ENCODE data around the gene PSTPIP2.

Gene PSTPIP2

DNA sequence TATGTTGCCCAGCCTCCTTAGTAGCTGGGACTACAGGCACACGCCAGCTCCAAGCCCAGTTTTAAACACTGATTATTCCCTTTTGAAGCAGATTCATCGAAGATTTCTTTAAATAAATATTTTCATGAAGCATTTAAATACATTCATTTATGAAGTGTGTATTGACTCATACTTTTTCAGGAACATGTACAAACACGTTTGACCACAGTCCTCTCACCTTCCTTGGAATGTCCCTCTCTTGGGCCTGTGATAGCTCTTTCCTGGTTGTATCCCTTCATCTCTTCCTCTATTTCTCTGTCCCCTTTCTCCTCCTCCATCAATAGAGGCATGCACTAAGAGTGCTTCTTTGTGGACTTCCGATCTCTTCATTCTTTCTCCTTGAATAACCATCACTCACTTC is 2.5 kb downstream of the PSTPIP2 start:
- Histone ChIP-seq H3K9me3 (ENCODE audit: insufficient read depth, low read depth, low read length) (peaks cover 1% of the 10 kb centered on the region), H2BK5ac (ENCODE audit: low read depth, low read length, poor library complexity) (no peak overlapping the region), H2BK120ac (ENCODE audit: insufficient read depth, low read length, poor library complexity) (peak overlapping the region; percentile 64), H3K27ac (ENCODE audit: low read depth, low read length) (peak overlapping the region; percentile 83), H4K8ac (ENCODE audit: low read depth, low read length) (no peak overlapping the region), H2AFZ (ENCODE audit: insufficient read depth, low read length, poor library complexity) (no peak overlapping the region), H3K4me3 (ENCODE audit: low read depth, low read length) (no peak overlapping the region), H2BK12ac (ENCODE audit: low read length) (no peak overlapping the region), H3K4ac (ENCODE audit: low read depth, low read length) (no peak overlapping the region), H3K4me1 (ENCODE audit: control insufficient read depth in 1 of 2, insufficient read depth in 2 of 2, low read length in 2 of 2) (peaks cover 16 to 17% of the 10 kb centered on the region in 2 experiments), H2AK5ac (ENCODE audit: low read length) (no peak overlapping the region), H4K12ac (ENCODE audit: low read depth, low read length) (no peak overlapping the region), H3K18ac (ENCODE audit: low read length) (no peak overlapping the region), H3K14ac (ENCODE audit: low read length) (no peak overlapping the region), H4K91ac (ENCODE audit: low read depth, low read length) (no peak overlapping the region), H3K9ac (ENCODE audit: low read length) (no peak overlapping the region), H3K36me3 (ENCODE audit: control insufficient read depth in 1 of 2, insufficient read depth in 2 of 2, low read length in 2 of 2) (peaks cover 3 to 4% of the 10 kb centered on the region in 2 experiments), H3K4me2 (ENCODE audit: low read length) (peak overlapping the region; percentile 16), H3K79me1 (ENCODE audit: low read length) (peaks cover 27% of the 10 kb centered on the region), H3K23ac (ENCODE audit: low read length) (no peak overlapping the region), H3K79me2 (ENCODE audit: control insufficient read depth, insufficient read depth, low read length, poor library complexity) (peaks cover 16% of the 10 kb centered on the region), H3K27me3 (ENCODE audit: insufficient read depth, low read length) (no peaks in the 10 kb centered on the region)
- DNase-seq = peak; percentile 36 to 70
- WGBS (ENCODE audit: extremely low coverage, insufficient coverage, insufficient read length) = no CpG with 5 or more reads among the region's 4 CpGs

DNA sequence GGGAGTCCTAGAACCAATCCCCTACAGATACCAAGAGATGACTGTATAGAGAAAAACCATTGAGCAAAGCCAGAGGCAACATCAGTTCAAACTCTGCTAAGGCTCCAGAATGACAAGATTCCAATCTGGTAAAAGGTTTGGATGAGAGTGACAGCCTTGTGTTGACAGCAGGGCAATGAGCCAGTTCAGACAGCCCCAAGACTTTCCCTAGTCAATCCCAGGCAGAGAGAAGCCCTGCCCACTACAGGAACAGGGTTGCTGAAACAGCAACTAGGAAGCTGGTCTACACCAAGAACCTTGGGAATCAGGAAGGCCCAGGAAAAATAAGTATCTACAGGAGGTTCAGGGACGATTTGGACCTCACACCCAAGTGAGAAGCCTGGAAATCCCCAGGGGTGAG is 3.3 kb downstream of the PSTPIP2 start:
- Histone ChIP-seq H4K91ac (ENCODE audit: low read depth, low read length) (peak overlapping the region; percentile 64), H4K8ac (ENCODE audit: low read depth, low read length) (peak overlapping the region; percentile 82), H3K4me3 (ENCODE audit: low read depth, low read length) (no peak overlapping the region), H2BK5ac (ENCODE audit: low read depth, low read length, poor library complexity) (peak overlapping the region; percentile 85), H4K12ac (ENCODE audit: low read depth, low read length) (no peak overlapping the region), H3K36me3 (ENCODE audit: control insufficient read depth in 1 of 2, insufficient read depth in 2 of 2, low read length in 2 of 2) (peaks cover 3 to 4% of the 10 kb centered on the region in 2 experiments), H3K4ac (ENCODE audit: low read depth, low read length) (peak overlapping the region; percentile 73), H3K23ac (ENCODE audit: low read length) (no peak overlapping the region), H2BK120ac (ENCODE audit: insufficient read depth, low read length, poor library complexity) (peak overlapping the region; percentile 54), H2AK5ac (ENCODE audit: low read length) (no peak overlapping the region), H3K4me1 (ENCODE audit: control insufficient read depth in 1 of 2, insufficient read depth in 2 of 2, low read length in 2 of 2) (peaks cover 18 to 19% of the 10 kb centered on the region in 2 experiments), H3K79me1 (ENCODE audit: low read length) (peaks cover 29% of the 10 kb centered on the region), H3K9ac (ENCODE audit: low read length) (no peak overlapping the region), H3K18ac (ENCODE audit: low read length) (peak overlapping the region; percentile 89), H3K14ac (ENCODE audit: low read length) (peak overlapping the region; percentile 66), H3K79me2 (ENCODE audit: control insufficient read depth, insufficient read depth, low read length, poor library complexity) (peaks cover 16% of the 10 kb centered on the region), H2AFZ (ENCODE audit: insufficient read depth, low read length, poor library complexity) (no peak overlapping the region), H2BK12ac (ENCODE audit: low read length) (peak overlapping the region; percentile 82), H3K4me2 (ENCODE audit: low read length) (no peak overlapping the region), H3K9me3 (ENCODE audit: insufficient read depth, low read depth, low read length) (peaks cover 1% of the 10 kb centered on the region), H3K27me3 (ENCODE audit: insufficient read depth, low read length) (no peaks in the 10 kb centered on the region), H3K27ac (ENCODE audit: low read depth, low read length) (peak overlapping the region; percentile 83)
- WGBS (ENCODE audit: extremely low coverage, insufficient coverage, insufficient read length) = no CpG with 5 or more reads among the region's 1 CpG
- peak; percentile 1 to 47 for DNase-seq

DNA sequence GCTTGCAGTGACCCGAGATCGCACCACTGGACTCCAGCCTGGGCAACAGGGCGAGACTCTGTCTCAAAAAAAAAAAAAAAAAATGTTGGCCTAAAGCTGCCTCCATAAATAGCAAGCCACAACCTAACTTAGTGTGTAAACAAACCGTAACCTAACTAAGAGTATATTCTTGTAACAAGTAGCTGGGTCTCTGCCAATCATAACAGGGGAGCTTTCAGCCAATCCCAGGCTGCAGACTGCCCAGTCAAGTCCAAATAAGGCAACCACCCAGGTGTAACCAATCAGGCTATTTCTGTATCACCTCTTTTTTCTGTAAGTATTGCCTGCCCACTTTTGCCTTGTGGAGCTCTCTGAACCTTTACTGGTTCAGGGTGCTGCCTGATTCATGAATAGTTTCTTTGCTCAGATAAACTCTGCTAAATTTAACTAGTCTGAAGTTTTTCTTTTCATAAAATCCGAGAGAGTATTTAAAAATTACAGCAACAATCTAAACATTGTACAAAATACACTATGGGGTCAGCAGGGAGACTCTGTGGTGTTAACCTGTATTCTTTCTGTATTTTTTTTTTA is 4.5 kb downstream of the PSTPIP2 start:
- Histone ChIP-seq H3K79me2 (ENCODE audit: control insufficient read depth, insufficient read depth, low read length, poor library complexity) (peaks cover 16% of the 10 kb centered on the region), H3K14ac (ENCODE audit: low read length) (no peak overlapping the region), H3K4me3 (ENCODE audit: low read depth, low read length) (no peak overlapping the region), H2AFZ (ENCODE audit: insufficient read depth, low read length, poor library complexity) (no peak overlapping the region), H3K36me3 (ENCODE audit: control insufficient read depth in 1 of 2, insufficient read depth in 2 of 2, low read length in 2 of 2) (peaks cover 3 to 4% of the 10 kb centered on the region in 2 experiments), H2BK12ac (ENCODE audit: low read length) (no peak overlapping the region), H3K18ac (ENCODE audit: low read length) (no peak overlapping the region), H2BK5ac (ENCODE audit: low read depth, low read length, poor library complexity) (no peak overlapping the region), H4K8ac (ENCODE audit: low read depth, low read length) (no peak overlapping the region), H2BK120ac (ENCODE audit: insufficient read depth, low read length, poor library complexity) (no peak overlapping the region), H3K4ac (ENCODE audit: low read depth, low read length) (peak overlapping the region; percentile 66), H3K23ac (ENCODE audit: low read length) (no peak overlapping the region), H3K9me3 (ENCODE audit: insufficient read depth, low read depth, low read length) (peaks cover 1% of the 10 kb centered on the region), H3K9ac (ENCODE audit: low read length) (no peak overlapping the region), H4K91ac (ENCODE audit: low read depth, low read length) (no peak overlapping the region), H3K4me2 (ENCODE audit: low read length) (no peak overlapping the region), H3K27ac (ENCODE audit: low read depth, low read length) (no peak overlapping the region), H3K4me1 (ENCODE audit: control insufficient read depth in 1 of 2, insufficient read depth in 2 of 2, low read length in 2 of 2) (peaks cover 19 to 24% of the 10 kb centered on the region in 2 experiments), H4K12ac (ENCODE audit: low read depth, low read length) (no peak overlapping the region), H3K27me3 (ENCODE audit: insufficient read depth, low read length) (no peaks in the 10 kb centered on the region), H2AK5ac (ENCODE audit: low read length) (no peak overlapping the region), H3K79me1 (ENCODE audit: low read length) (peaks cover 31% of the 10 kb centered on the region)
- no CpG with 5 or more reads among the region's 5 CpGs for WGBS (ENCODE audit: extremely low coverage, insufficient coverage, insufficient read length)
- DNase-seq = no peak

GRCh38 chr18:46062781-46063180 is 9.3 kb downstream of the PSTPIP2 start:
- peaks cover 1% of the 10 kb centered on the region for H3K9me3 ChIP-seq (ENCODE audit: insufficient read depth, low read depth, low read length)
- no peak overlapping the region for H3K14ac ChIP-seq (ENCODE audit: low read length)
- no peak overlapping the region for H3K4ac ChIP-seq (ENCODE audit: low read depth, low read length)
- peak overlapping the region; percentile 16 for H4K8ac ChIP-seq (ENCODE audit: low read depth, low read length)
- H3K27me3 ChIP-seq (ENCODE audit: insufficient read depth, low read length) = no peaks in the 10 kb centered on the region
- H3K4me1 ChIP-seq (ENCODE audit: control insufficient read depth in 1 of 2, insufficient read depth in 2 of 2, low read length in 2 of 2) = peaks cover 10 to 19% of the 10 kb centered on the region in 2 experiments
- H3K27ac ChIP-seq (ENCODE audit: low read depth, low read length) = peak overlapping the region; percentile 66
- H3K79me1 ChIP-seq (ENCODE audit: low read length) = peaks cover 8% of the 10 kb centered on the region
- no peak overlapping the region for H2AK5ac ChIP-seq (ENCODE audit: low read length)
- peaks cover 3 to 4% of the 10 kb centered on the region in 2 experiments for H3K36me3 ChIP-seq (ENCODE audit: control insufficient read depth in 1 of 2, insufficient read depth in 2 of 2, low read length in 2 of 2)
- no CpG with 5 or more reads among the region's 5 CpGs for WGBS (ENCODE audit: extremely low coverage, insufficient coverage, insufficient read length)
- H4K91ac ChIP-seq (ENCODE audit: low read depth, low read length) = no peak overlapping the region
- H2AFZ ChIP-seq (ENCODE audit: insufficient read depth, low read length, poor library complexity) = no peak overlapping the region
- no peak overlapping the region for H2BK12ac ChIP-seq (ENCODE audit: low read length)
- H2BK120ac ChIP-seq (ENCODE audit: insufficient read depth, low read length, poor library complexity) = no peak overlapping the region
- H4K12ac ChIP-seq (ENCODE audit: low read depth, low read length) = no peak overlapping the region
- peak; percentile 82 to 89 for DNase-seq
- H3K4me3 ChIP-seq (ENCODE audit: low read depth, low read length) = no peak overlapping the region
- H3K4me2 ChIP-seq (ENCODE audit: low read length) = no peak overlapping the region
- H3K18ac ChIP-seq (ENCODE audit: low read length) = no peak overlapping the region
- H2BK5ac ChIP-seq (ENCODE audit: low read depth, low read length, poor library complexity) = no peak overlapping the region
- H3K79me2 ChIP-seq (ENCODE audit: control insufficient read depth, insufficient read depth, low read length, poor library complexity) = peaks cover 4% of the 10 kb centered on the region
- H3K9ac ChIP-seq (ENCODE audit: low read length) = no peak overlapping the region
- H3K23ac ChIP-seq (ENCODE audit: low read length) = no peak overlapping the region
